GM08714 (cell line): ENCODE results near the gene AGTPBP1.
"Not testable (repeated sequence)": the region's sequence is repeated elsewhere in the genome, so short reads cannot be mapped to it uniquely, and the experiment has no call there.

ENCODE experiments used
- H3K4me3 ChIP-seq: fragments of 200-500 bp; sonication (Bioruptor generic); 2 replicates; pipeline ENCODE4 v1.5.1; 2014; ENCODE audit warnings: mild to moderate bottlenecking, low read length, inconsistent platforms
- ZNF274 ChIP-seq: IDR thresholded peaks from 2 replicates; pipeline ENCODE4 v1.6.1; 2012; ENCODE audit warnings: mild to moderate bottlenecking, low read depth, low read length

The AGTPBP1 gene, protein sequence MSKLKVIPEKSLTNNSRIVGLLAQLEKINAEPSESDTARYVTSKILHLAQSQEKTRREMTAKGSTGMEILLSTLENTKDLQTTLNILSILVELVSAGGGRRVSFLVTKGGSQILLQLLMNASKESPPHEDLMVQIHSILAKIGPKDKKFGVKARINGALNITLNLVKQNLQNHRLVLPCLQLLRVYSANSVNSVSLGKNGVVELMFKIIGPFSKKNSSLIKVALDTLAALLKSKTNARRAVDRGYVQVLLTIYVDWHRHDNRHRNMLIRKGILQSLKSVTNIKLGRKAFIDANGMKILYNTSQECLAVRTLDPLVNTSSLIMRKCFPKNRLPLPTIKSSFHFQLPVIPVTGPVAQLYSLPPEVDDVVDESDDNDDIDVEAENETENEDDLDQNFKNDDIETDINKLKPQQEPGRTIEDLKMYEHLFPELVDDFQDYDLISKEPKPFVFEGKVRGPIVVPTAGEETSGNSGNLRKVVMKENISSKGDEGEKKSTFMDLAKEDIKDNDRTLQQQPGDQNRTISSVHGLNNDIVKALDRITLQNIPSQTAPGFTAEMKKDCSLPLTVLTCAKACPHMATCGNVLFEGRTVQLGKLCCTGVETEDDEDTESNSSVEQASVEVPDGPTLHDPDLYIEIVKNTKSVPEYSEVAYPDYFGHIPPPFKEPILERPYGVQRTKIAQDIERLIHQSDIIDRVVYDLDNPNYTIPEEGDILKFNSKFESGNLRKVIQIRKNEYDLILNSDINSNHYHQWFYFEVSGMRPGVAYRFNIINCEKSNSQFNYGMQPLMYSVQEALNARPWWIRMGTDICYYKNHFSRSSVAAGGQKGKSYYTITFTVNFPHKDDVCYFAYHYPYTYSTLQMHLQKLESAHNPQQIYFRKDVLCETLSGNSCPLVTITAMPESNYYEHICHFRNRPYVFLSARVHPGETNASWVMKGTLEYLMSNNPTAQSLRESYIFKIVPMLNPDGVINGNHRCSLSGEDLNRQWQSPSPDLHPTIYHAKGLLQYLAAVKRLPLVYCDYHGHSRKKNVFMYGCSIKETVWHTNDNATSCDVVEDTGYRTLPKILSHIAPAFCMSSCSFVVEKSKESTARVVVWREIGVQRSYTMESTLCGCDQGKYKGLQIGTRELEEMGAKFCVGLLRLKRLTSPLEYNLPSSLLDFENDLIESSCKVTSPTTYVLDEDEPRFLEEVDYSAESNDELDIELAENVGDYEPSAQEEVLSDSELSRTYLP

DNA sequence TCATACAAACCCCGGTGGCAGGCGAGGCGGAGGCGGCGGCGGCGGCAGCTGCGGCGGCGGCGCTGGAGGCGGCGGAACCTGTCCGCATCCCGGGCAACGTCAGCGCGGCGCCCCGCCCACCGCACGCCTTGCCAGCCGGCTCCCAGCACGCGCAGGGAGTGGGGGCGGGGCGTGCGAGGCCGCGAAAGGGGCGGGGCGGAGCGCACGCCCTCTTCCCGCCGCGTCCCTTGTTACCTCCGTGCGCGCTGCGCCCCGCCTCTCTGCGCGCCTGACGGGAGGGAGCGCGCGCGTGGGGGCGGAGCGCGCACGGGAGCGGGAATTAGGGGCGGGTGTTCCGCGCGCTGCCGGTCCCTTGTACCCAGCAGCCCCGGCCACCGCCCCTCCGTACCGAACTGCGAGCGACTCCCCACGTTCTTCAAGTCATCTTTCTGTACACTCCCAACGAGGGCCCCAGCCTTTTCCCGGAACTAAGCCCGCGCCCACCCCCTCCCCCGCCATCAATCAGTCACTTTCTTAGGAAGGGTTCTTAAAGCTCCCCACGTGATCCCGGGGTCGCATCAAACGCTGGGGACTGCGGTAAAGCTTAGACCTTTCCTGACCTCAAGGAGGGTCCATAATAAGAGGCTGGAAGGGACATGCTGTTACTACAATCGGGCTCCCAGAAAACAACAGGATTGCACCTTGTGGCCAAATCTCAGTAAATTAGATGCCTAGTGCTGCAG, at the start of gene AGTPBP1:
AGTPBP1 (minus strand) TSS at position 80 of the 722 bp plus-strand sequence. CDS start 29,421 bp downstream, outside the sequence.
- peak within 1 kb of the TSS; percentile 96 for H3K4me3 ChIP-seq
- TF ChIP-seq ZNF274: no peak

DNA sequence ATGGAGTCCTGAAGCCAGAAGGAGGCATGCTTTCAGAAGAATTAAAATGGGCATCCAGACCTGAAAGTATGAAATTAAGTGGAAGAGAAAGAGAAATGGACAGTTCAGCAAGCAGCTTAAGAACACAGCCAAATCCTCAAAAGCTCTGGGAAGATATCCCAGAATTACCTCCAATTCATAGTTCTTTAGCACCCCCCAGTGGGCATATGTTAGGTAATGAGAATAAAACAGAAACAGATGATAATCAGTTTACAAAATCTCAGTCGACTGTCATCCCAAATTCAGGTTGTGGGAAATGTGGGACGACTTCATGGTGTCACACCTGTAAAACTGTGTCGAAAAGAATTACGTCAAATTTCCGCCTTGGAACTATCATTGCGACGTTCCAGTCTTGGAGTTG, 44.4 kb upstream of the AGTPBP1 start:
- H3K4me3 ChIP-seq: not testable (repeated sequence)

DNA sequence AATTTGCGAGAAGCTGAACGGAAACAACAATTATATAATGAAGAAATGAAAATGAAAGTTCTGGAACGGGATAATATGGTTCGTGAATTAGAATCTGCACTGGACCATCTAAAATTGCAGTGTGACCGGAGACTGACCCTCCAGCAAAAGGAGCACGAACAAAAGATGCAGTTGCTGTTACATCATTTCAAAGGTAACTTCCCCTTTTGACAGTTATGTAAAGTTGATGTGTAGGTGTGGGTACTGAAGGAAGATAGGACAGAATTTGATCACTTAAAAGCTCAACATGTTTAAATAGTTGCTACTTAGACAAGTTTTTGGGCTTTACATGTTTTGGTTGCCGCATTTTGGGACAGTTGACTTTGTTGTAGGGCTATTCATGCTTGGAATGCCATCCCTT, 32.1 kb upstream of the AGTPBP1 start:
- H3K4me3 ChIP-seq: not testable (repeated sequence)

DNA sequence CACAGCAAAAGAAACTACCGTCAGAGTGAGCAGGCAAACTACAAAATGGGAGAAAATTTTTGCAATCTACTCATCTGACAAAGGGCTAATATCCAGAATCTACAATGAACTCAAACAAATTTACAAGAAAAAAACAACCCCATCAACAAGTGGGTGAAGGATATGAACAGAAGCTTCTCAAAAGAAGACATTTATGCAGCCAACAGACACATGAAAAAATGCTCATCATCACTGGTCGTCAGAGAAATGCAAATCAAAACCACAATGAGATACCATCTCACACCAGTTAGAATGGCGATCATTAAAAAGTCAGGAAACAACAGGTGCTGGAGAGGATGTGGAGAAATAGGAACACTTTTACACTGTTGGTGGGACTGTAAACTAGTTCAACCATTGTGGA, 20.0 kb upstream of the AGTPBP1 start:
- not testable (repeated sequence) for H3K4me3 ChIP-seq

DNA sequence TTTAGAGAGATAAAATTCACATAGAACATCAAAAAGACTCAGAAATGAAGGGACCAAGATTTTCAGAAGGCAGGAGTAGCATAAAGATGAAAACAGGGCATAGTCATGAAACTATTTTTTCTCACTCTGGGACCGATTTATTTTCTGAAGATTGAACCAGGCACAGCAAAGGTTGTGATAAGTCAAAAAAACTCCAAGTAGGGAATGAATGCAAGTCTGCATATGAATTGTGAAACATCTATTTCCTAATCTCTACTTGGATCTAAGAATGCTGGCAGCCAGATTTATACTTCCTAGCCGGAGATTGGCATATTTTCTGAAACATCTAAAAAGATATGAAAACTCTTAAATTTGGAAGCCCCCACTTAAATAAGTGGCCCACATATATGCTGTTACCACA, 16.0 kb upstream of the AGTPBP1 start:
- not testable (repeated sequence) for H3K4me3 ChIP-seq

DNA sequence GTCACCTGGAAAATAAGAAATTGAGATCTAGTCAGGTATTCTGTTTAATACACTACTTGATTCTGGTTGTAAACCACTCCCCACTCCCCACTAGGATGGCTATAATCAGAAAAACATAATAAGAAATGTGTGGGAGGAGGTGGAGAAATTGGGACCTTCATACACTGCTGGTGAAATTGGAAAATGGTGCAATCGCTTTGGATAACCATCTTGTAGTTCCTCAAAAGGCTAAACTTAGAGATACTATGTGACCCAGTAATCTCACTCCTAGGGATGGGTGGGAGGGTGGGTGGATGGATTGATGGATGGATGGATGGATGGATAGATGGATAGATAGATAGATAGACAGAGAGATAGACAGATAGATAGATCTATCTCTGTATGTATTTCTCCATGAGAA, 14.5 kb upstream of the AGTPBP1 start:
- not testable (repeated sequence) for H3K4me3 ChIP-seq

DNA sequence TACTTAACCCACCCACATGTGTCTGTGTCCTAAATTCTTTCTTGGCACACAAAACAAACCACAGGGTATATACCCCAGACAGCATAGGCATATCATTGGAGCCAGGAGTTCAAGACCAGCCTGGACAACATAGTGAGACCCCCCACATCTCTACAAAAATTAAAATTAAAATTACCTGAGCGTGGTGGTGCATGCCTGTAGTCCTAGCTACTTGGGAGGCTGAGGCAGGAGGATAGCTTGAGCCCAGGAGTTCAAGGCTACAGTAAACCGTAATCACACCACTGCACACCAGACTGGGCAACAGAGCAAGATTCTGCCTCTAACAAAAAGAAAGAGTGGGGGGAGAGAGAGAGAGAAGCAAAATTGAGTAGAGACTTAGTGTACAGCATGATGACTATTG, 4.6 kb upstream of the AGTPBP1 start:
- TF ChIP-seq ZNF274: no peak
- no peak overlapping the region for H3K4me3 ChIP-seq

DNA sequence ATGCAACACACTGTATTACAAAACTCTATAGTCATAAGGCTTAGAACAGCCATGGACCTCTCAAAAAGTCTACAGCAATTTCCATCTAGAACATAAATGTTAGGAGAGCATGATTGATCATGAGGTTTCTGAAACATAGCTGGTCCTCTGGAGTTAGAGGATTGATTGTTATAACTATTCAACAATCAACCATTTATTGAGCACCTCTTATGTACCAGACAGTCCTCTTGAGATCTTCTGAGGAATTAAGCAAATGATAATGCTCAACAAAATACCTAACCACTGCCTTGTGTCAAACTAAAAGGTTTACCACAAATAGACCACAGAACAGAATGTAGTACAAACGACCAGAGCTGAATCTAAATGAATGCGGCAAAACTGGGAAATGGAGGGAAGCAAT, 3.4 kb upstream of the AGTPBP1 start:
- TF ChIP-seq ZNF274: no peak
- no peak overlapping the region for H3K4me3 ChIP-seq

DNA sequence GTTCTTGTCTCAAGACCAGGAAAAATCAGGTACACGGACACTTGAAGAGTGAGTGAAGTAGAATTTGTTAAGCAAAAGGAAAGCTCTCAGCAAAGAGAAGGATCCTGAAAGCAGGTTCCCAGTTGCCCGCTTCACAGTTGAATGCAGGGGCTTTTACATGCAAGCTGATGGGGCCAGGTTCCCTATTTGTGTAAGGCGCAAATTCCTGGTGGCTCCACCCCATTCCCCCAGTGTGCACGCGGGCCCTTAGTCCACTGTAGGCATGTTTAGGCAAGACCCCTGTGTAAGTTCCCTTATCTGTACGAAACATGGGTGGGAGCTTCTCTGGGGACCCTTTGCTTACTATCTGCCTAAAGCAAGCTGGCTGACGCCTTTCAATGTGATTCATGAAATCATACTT, 2.7 kb upstream of the AGTPBP1 start:
- TF ChIP-seq ZNF274: no peak

DNA sequence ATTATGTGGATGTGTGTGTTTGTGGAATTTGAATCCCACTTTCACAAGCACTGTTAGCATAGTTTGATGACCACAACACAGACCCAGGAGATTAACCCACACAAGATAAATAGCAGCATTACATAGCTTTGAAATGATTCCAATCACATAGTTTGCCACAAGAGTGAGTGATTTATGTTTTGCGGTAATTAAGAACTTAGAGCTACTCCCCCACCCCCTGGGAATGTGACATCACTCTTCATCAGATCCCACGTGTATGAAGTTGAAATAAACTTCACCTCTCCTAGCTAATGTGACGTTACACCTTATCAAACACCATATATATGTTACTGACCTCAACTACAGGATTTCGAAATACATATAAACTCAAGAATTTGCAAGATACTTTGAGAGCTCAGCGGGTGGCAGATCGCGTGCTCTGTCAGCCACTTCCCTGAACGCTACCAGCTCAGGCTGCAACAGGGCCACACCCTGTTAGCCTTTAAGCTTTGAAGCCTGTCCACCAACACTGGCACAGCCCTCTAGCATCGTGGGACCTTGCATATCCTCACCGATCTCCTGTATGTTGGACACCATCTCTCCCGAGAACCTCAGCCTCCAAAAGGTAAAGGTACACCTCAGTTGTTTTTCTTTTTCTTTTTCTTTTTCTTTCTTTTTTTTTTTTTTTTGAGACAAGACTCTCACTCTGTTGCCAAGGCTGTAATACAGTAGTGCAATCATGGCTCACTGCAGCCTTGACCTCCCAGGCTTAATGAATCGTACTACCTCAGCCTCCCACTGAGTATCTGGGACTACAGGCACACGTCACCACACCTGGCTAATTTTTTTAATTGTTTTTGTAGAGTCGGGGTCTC, 1.7 kb upstream of the AGTPBP1 start:
- TF ChIP-seq ZNF274: no peak
- H3K4me3 ChIP-seq: no peak overlapping the region

More for the DNA sequence above, 2.7 kb upstream of the AGTPBP1 start:
- H3K4me3 ChIP-seq: no peak overlapping the region

DNA sequence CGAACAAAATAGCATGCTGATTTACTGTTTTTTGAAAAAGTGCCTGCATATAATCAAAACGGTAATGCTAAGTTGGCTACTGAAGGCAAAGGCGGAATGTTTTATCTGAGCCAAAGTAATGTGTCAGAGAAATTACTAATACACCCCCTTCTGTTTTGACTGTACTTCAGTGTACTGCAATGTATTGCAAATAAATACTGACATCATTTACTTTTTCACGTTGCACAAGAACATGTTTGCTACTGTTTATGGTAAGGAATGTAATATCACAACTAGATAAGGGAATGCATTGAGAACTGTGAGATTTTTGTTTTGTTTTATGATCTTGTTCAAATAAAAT, 813 bp upstream of the AGTPBP1 start:
- TF ChIP-seq ZNF274: no peak
- H3K4me3 ChIP-seq: peak overlapping the region; percentile 93

DNA sequence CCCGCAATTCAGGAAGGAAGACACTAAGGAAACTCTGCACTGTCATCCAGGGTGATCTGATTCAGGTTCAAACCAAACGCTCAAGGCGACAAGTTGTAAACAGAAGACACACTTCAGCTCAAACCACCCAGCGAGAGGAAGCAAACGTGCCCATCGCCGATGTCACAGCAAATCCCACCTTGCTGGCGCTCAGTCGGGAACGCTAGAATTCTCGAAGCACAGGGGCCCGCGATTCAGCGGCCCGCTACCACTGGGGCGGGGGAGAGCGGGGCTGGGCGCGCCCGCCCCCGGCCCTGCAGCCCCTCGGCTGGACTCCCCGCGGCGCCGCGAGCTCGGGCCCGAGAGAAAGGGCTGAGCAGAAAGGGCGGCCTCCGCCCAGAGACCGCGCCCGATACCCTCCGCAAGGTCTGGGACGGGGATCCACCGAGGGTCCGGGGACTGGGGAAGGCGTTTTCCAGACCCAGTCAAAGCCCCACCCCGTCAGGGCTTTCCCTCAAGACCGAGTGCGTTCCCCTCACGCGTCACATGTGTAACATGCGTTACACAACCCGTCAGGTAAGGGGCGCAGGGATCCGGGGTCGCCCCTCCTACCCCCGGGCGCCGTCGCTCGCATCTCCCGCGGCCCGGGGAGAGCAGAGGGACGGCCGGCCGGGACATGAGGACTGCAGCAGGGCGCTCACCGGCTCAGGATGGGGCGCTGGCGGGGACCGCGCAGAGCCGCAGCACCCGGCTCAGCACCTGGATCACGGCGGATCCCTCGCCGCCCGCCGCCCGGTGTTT, 469 bp downstream of the AGTPBP1 start:
- peak overlapping the region; percentile 96 for H3K4me3 ChIP-seq
- TF ChIP-seq ZNF274: no peak

DNA sequence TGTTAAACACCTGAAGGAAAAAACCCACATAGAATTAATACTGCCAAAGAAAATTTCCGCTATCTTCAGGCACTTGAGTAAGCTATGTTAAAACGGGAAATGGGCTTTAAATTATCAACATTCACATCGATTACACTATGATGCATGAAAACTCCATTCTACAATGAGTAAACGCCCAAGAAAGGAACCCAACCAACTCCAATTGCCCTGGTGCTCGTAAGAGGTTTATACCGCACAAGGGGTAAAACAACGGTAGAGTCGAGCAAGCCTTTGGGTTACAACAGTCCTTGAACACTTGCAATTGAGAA, 1.0 kb downstream of the AGTPBP1 start:
- peak overlapping the region; percentile 96 for H3K4me3 ChIP-seq
- no peak for TF ChIP-seq ZNF274
